CD4-positive, alpha-beta T cell treated with Interleukin-10 for 1 hour (primary cell): ENCODE data around the gene DDI1.

Experiments used
- DNase-seq: peaks from one replicate; pipeline ENCODE4 v3.0.0-alpha.2; 2020

Gene DDI1

DNA sequence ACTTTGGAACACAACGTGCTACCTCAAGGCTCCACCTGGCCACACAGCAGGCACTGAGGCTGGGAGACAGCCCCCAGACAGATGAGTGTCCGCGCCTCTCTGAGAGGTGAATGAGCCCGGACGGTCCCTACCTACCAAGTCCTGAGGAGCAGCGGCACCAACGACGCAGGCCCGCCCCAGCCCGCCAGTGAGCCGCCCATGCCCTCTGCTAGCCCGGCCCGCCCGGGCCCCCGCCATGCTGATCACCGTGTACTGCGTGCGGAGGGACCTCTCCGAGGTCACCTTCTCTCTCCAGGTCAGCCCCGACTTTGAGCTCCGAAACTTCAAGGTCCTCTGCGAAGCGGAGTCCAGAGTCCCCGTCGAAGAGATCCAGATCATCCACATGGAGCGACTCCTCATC lies at the start of gene DDI1:
DDI1 (plus strand) TSS at position 53 of the 400 bp plus-strand sequence; CDS start at position 236, 183 bp downstream.
- no peak for DNase-seq

DNA sequence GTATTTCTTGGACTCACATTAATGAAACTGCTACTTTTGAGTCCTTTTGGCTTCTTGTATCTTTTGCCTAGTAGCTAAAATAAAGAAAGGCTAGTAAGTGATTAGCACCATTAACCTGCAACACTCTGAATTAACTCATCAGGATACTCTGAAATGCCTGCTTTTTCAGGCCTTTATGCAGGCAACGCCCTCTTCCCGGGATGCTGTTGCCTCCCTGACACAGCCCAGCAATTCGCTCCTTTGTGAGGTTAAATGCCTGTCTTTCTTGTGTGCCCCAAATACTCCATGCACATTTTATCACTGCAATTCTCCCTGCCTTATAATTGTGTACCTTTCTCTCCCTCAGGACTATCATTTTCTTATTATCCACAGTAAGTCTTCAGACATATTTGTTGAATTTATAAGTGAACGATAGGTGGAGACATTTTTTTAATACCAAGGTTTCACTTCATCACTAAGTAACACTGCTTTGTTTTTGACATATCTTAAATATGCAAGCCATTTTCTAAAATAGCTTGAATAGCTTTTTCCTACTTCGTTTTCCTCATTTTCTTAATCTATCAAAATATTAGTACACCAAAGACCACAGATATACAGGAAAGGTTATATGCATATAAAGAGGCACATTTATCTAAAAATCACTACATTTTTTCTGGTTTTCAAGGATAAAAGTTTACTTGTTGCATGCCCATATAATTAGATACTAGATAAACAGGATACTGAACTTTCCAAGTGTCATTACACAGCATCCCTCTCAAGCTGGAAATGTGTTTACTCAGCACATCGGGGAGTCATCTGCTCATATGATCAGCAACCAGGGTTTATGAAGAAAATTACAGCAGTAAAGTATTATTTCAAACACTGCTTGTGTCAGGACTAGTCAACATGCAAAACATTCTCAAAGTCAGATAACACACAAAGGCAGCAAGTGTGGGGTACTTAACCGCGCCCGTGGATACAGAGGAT lies 48.5 kb upstream of the DDI1 start:
- no peak for DNase-seq

DNA sequence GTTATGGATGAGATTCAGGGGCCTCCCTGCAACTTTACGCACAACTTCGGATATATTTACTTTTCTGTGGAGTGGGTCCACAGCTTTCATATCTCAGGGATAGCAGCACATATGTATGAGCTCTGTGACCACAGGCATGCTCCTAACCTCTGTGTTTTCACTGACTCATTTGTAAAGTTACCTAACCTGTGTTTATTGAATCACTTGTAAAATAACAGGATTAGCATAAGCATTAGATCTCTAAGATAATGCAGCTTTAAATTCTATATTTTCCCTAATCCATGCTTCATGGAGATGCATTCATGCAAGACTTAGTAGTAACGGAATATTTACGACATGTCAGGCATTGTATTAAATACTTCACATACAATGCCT lies 47.9 kb upstream of the DDI1 start:
- no peak for DNase-seq

DNA sequence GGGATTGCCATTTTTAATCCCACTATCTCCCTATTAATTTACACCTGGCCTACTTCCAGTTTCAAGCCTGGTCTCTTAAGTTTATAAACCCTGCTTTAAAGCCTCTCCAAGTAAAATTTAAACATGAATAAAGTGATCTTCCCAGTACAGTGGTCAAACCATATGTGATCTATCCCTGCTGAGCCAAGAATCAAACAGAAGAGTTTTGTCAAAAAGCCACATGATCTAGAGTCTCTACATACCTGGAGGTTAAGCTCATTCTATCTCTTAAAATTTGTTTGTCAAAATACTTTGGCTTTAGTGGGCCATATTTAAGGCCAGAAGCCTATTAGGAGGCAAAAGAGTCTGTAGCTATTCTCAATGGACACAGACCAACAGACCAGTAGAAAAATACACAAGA lies 42.9 kb upstream of the DDI1 start:
- DNase-seq, result no peak

DNA sequence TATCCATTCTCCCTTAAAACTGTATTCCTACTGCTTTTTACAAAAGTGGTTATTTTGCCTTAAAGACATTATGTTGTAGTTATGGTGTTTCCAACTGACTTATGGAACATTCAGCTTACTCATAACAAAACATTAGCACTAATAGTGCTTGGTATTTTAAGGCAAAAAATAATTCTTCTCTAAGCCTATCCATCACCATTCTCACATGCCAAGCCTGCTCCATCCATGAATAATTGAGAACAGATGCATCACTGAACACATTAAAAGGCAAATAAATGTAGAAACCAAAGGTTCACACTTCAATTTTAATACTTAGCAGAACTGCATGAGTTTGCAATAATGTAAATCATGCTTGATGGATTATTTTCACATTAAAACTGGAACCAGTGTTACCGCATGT lies 42.3 kb upstream of the DDI1 start:
- no peak for DNase-seq

DNA sequence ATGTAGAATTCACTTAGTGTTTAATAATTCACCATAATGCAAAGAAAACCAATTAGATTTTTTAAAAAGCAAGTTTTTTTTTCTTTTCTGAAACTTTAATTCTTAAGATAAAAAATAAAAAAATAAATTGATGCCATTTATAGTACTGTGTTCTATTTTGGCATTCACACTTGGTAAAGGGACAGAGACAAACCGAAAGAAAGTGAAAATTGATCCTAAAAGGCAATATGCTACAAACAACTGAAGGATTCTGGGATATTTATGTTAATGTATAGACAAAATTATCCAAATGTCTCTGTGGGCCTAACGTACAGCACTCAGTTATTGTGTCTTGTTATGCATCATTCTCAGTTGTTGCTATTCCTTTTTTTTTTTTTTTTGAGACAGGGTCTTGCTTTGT lies 41.9 kb upstream of the DDI1 start:
- DNase-seq, result no peak

DNA sequence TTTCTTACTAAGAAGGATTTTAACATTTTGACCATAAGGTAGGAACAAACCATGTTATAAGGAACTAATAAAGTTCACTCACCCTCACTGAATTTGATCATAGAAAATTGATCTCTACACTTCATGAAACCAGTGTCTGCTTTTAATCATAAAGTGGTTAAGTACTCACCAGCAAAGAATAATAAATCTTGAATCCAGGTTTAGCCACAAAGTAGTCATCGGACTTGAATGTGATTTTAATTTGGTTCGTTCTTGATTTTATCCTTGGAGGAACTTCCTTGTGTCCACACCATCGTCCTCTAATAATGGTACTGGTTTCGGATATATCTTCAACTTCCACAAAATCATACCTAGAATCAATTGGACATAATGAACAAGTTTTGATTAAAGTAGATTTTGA lies 40.5 kb upstream of the DDI1 start:
- DNase-seq, result no peak

DNA sequence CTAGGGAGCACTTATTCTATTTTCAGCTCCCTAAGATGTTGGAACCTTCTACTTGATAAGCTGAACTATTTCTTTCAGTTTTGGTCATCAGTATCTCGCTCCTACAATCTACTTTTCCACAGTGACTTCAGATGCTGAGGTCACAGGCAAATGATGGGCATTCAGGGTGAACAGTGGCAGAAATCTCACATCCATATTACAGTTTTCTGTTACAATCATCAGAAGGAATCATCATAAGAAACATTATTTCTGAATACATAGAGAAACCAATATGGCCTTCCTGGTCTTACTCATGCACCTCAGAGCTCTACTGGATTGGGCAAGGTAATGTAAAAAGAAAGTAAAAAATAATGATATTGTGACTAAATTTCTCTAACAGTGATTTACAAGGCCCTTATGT lies 39.4 kb upstream of the DDI1 start:
- DNase-seq, result no peak

DNA sequence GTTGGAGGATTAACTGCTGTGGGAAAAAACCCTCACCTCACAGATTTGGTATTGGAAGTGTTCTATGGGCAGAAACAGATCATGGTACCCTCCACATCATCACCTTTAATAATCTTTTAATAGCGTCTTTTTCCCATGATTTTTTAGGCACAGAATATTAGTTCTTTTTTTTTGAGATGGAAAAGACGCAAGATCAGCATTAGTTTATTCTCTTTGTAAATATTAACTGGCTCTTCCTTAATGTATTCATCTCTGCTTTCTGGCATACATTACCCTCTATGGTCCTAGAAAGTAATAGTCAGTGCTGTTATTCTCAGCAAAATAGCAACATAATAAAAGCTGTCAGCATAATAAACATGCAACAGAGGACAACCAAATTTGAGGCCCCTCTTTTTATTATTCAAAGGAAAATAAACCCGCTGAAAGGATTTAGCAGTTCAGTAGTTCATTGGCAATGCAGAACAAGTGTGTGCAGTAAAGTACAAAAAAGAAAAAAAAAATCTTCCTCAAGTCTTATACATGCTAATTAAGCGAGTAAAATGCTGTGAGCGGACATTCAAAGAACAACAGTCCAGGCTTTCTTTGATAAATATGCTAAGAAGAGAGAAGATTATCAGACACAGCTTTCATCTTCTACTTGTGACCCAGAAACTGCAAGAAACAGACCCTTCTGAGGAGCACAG lies 37.5 kb upstream of the DDI1 start:
- no peak for DNase-seq

DNA sequence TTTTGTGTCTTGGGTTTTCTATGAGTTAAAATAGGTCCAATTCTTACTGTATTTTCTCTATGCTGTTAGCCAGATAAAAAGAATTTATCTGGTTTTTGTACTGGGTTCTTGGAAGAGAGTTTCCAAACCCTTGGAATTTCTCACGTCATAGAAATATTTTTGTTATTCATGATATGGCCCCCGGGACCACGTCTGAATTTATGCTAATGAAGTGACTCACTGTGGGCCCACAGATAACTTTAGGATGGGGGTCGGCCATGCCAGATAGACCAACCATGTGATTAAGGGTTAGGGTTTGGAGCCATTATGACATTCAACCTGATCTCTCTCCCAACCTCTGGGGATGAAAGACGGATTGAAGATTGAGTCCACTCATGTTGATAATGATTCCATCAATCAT lies 35.6 kb upstream of the DDI1 start:
- DNase-seq, result no peak

DNA sequence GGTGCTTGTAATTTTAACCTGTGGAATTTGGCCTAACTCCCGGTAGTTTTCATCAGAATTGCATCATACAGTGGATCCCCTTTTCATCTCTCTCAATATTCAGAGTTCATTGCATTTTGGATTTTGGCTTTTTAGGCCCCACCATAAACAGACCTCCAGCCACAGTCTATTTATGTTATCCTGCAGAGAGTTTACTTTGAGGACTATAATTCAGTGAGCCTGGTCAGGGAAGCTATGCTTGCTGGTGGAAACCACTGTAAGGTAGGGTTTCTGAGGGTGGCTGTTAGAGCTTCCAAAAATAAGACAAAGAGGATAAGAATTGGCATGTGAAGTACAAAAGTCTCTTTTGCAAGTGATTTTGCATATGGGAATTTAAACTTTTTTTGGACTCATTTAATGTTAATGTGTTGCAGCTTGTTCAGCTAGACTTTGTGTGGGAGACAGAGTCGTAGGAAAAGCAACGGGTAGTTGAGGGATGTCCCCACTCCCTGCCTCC lies 34.8 kb upstream of the DDI1 start:
- no peak for DNase-seq

DNA sequence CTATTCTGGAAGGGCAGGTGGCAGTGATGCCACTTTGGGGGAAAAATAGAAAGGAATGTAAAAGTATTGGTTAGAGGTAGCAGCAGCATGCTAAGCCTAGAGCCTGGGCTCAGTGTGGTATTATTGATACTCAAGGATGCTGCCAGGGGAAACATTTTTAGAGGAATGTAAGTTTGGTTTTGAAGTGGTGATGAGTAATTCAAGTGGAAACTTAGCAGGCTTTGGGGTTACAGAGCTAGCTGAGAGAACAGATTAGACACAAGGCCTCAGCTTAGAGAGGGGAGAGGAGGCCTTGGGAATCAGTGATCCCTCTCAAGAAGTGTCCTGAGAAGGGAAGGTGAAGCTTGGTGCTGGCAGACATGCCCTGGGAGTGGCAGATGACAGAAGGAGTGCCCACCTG lies 32.9 kb upstream of the DDI1 start:
- DNase-seq, result no peak

DNA sequence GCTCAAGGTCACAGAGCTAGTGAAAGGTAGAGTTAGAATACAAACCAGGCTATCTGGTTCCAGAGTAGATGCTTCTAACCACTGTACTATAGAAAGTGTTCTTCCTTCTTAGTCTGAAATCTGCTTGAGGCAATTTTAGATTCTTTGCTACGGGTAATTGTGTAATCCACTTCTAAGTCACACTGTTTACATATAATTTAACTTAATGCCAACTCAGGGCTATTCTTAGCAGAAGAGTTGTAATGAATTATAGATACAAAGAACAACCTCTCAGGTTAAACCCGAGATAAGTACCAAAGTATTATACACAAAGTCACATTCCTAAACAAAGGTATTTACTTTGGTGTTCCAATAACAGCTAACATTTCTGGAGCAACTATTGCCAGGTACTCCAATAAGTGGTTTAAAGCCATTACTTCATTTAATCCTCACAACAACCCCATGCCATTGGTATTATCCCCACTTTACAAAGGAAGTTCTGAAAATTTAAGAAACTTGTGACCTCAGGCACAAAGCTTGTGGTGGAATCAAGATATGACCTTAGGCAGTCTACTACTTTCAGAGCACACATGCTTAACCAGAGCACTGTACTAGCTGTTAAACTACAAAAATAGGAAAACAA lies 31.1 kb upstream of the DDI1 start:
- no peak for DNase-seq

DNA sequence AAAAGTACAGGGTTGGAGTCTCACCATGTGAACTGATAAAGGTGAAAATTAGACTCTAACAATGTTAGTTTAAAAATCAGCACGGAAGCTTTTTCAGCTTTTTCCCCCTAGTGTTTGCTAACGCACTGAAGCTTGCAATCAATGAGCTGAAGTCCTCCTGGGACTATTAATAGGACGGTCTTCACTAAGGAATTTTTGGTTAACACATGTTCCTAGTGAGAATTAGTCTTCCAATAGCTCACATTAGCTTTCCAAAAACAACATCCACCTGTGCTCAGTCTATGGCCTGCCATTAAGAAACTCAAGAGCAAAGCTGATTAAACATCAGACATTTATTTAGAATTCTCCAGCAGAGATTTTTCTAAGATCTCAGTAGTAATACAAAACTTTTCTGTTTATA lies 26.7 kb upstream of the DDI1 start:
- no peak for DNase-seq

DNA sequence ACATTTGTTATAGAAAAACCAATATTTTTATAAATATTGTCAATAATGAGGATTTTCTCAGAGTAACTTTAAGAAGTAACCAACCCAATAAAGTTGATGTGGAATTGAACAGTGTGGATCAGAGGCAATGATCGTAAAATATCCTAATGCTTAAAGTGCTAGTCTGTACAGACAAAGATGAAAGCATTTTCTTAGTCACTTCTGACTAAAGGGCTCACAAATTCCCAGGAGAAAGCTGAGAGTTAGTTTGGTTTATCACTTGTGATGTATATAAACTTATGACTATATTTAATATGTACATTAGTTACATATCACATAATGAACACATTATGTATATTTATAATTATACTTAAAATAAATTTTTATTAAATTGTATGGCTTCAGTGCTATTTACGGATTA lies 25.4 kb upstream of the DDI1 start:
- no peak for DNase-seq

DNA sequence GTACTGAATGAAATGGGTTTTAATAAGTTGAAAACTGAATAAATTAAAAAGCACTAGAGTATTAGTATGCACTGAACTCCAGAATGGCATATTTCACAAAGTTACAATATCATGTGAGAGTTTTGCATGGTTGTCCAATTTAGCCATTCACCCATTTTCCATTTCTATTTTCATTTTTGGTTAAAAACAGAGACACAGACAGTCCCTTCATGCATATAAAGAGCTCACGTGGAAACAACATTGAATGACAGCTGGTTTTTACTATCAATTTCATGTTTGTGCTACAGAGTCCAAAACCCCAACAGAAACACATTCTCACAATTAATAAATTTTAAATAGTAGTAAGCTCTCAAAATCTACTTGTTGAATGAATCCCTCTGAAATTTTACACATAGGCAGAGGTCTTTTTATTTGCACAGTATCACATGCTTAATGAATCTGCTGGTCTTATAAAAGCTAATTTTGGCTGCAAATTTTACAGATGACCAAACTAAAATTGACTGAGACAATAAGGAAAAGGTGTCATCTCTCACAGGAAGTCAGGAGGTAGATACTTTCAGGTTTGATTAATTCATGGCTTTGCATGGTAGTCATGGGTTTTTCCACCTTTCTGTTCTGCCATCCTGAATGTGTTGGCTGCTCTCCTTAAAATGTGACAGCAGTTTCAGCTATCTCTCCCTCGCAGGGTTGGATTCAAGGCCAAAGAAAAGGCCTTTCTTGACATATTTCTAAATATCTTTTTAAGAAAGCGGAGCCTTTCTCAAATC lies 20.6 kb upstream of the DDI1 start:
- DNase-seq, result no peak

DNA sequence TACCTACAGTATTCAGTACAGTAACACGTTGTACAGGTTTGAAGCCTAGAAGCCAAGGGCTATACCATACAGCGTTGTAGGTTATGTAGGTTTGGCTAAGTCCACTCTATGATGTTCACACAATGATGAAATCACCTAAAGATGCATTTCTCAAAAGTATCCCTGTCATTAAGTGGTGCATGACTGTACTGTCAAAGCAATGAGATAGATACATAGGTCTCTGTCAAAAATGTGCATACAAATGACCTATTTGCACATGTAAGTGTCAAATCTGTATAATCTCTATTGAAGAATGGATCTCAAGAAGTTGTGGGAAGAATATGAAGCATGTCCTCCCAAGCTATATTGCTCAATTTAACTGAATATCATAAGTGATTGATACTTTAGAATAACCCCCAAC lies 11.9 kb upstream of the DDI1 start:
- no peak for DNase-seq

DNA sequence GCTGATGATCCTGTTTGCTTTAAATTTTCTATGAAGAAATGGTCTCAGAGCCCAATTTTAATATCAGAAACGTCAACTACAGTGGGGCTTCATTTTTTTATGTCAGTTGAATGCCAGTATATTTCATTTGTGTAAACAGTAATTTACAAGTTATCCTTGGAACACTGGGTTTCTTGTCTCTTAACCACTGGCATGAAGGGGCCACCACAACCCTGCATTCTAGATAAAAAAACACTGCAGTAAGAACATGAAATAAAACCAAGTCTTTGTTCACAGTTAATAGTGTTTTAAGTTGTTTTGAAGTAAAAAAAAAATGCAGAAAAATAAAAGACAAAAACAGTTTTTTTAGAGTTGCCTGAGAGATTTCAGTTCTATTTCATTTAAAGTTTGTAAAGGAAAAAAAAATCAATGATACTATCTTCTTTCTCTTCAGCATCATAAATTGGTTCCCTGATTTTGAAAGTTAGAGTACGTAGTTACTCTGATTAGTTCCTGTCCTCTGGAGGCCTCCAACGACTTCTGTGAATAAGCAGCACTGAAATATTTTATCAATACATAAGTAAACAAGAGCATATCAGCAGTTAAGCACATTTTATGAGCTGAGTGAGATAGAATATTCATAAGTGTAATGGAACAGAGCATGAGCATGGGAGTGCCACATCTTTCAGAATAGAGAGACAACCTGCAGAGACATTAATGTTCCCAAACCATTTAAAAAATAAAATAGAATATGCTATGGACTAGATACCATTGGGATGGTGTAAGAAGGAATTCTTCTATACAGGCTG lies 7.8 kb upstream of the DDI1 start:
- DNase-seq, result no peak

DNA sequence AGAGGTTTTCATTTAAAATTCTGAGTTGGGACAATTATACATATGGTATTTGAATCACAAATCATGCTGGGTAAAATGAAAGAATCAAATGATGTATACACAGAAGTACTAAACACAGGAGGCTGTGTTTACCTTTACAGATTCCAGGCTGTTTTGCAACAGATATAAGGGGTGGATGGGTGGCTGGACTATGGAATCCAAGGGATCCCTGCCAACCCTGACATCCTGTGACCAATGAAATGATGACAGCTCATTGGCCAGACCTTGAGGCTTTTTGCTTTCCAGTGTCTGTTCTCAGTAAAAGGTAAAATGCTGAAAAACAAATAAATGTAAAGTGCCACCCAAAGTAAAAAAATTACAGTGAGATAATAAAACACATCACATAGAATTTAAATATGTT lies 3.3 kb upstream of the DDI1 start:
- no peak for DNase-seq

DNA sequence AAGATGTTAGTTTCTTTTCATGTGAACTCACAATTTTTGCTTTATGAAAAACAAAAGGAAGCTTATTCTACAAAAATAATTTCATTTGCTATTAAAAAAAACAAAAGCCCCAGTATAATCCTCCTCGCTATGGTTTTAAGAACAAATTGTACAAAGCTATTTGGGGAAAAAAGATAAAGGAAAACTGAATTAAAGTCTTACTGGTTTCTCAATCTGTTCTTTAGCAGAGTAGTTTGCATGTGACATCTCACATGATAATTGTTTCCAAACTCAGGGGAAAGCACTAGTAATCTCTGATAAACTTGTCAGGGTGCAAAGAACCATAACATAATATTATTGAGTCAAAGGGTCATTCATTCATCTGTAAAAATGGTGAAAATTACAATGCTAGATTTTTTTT lies 2.9 kb upstream of the DDI1 start:
- DNase-seq, result no peak

DNA sequence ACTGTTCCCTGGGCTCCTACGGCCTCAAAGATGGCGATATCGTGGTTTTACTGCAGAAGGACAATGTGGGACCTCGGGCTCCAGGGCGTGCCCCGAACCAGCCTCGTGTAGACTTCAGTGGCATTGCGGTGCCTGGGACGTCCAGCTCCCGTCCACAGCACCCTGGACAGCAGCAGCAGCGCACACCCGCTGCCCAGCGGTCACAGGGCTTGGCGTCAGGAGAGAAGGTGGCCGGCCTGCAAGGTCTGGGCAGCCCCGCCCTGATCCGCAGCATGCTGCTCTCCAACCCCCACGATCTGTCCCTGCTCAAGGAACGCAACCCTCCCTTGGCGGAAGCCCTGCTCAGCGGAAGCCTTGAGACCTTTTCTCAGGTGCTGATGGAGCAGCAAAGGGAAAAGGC lies 555 bp downstream of the DDI1 start:
- DNase-seq, result no peak

DNA sequence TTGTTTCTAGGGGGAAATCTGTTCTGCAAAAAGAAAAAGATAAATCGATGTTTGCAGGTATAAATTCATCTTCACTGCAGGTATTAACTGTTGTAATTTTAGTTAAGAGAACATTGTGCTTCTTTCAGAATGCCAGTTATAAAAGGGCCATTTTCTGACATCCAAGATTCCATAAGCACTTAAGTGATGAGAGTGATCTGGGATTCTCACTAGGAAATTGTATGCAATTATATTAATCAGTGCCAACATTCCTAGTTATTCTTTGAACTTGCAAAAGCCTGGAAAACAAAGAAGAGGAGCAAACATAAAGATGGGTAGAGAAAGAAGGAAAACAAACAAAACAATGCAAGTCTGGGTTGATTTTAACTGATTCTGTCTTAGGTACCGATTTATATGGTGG lies 5.4 kb downstream of the DDI1 start:
- DNase-seq, result no peak
